Measurements from ENCODE around the gene DESI2. TPM values are rescaled to one million over a fixed set of nuclear protein-coding genes. Genes with fewer than 3 reads are reported as not detected.
A peak's percentile ranks its signal among the peaks of the same experiment; 100 is the strongest.
"Not testable (repeated sequence)": the region's sequence is repeated elsewhere in the genome, so short reads cannot be mapped to it uniquely, and the experiment has no call there.

Gene DESI2
- total RNA-seq, 2 experiments from 2014 or later, result 29.1 to 34.3 TPM

- no peak for DNase-seq
- ChIA-PET CTCF (no interaction called here), POLR2A (no interaction called here)
- H3K9me3 Mint-ChIP-seq (ENCODE audit: insufficient read depth), result no peaks in the 10 kb centered on the region
- H3K27ac Mint-ChIP-seq, result no peak overlapping the region
- no peak overlapping the region for H3K4me3 Mint-ChIP-seq
- H3K4me1 Mint-ChIP-seq (ENCODE audit: low read depth), result peaks cover 8% of the 10 kb centered on the region
- H3K36me3 Mint-ChIP-seq (ENCODE audit: low read depth), result peaks cover 8% of the 10 kb centered on the region
- ATAC-seq, result no peak
- H3K27me3 Mint-ChIP-seq (ENCODE audit: low read depth), result no peaks in the 10 kb centered on the region
Observed at GRCh38 chr1:244710474-244711062, 57.6 kb downstream of the DESI2 start.

GRCh38 chr1:244712669-244713068 lies 59.7 kb downstream of the DESI2 start:
- Mint-ChIP-seq H3K27me3 (ENCODE audit: low read depth) (no peaks in the 10 kb centered on the region), H3K4me1 (ENCODE audit: low read depth) (peaks cover 8% of the 10 kb centered on the region)

GRCh38 chr1:244713332-244713731 lies 60.4 kb downstream of the DESI2 start:
- ATAC-seq (no peak), DNase-seq (no peak)
- Mint-ChIP-seq H3K4me1 (ENCODE audit: low read depth) (peaks cover 8% of the 10 kb centered on the region), H3K36me3 (ENCODE audit: low read depth) (no peaks in the 10 kb centered on the region), H3K27ac (no peak overlapping the region), H3K9me3 (ENCODE audit: insufficient read depth) (no peaks in the 10 kb centered on the region), H3K27me3 (ENCODE audit: low read depth) (no peaks in the 10 kb centered on the region), H3K4me3 (no peak overlapping the region)
- ChIA-PET POLR2A (no interaction called here), CTCF (interaction anchor here (0.9 kb wide), 1 partner anchor 89 kb away, joined by 3 read pairs; no protein-coding TSS in a partner anchor)

More at GRCh38 chr1:244712669-244713068, 59.7 kb downstream of the DESI2 start:
- Mint-ChIP-seq H3K27ac (no peak overlapping the region), H3K4me3 (no peak overlapping the region), H3K36me3 (ENCODE audit: low read depth) (peaks cover under 1% of the 10 kb centered on the region), H3K9me3 (ENCODE audit: insufficient read depth) (no peaks in the 10 kb centered on the region)
- ATAC-seq (peak; percentile 47), DNase-seq (peak; percentile 27)
- CTCF ChIA-PET, result interaction anchor here (0.5 to 0.9 kb wide), 2 partner anchors 21 to 90 kb away, joined by 3 read pairs; no protein-coding TSS in a partner anchor
- POLR2A ChIA-PET, result no interaction called here

- ATAC-seq, result no peak
- peaks cover 6% of the 10 kb centered on the region for H3K27me3 Mint-ChIP-seq (ENCODE audit: low read depth)
- DNase-seq, result no peak
- H3K9me3 Mint-ChIP-seq (ENCODE audit: insufficient read depth), result no peaks in the 10 kb centered on the region
- CTCF ChIA-PET, result interaction anchor here (0.7 to 1.2 kb wide), 4 partner anchors 70 to 315 kb away, joined by 3 read pairs; no protein-coding TSS in a partner anchor
- H3K4me1 Mint-ChIP-seq (ENCODE audit: low read depth), result peaks cover 29% of the 10 kb centered on the region
- H3K27ac Mint-ChIP-seq, result no peak overlapping the region
- H3K36me3 Mint-ChIP-seq (ENCODE audit: low read depth), result no peaks in the 10 kb centered on the region
- POLR2A ChIA-PET, result no interaction called here
- no peak overlapping the region for H3K4me3 Mint-ChIP-seq
Observed at GRCh38 chr1:244727871-244728474, 75.0 kb downstream of the DESI2 start.

GRCh38 chr1:244730153-244730933 lies 77.4 kb downstream of the DESI2 start:
- peak overlapping the region; percentile 80 for H3K27ac Mint-ChIP-seq
- ChIA-PET CTCF (interaction anchor here (1.0 to 1.4 kb wide), 2 partner anchors 66 to 71 kb away, joined by 3 to 6 read pairs; no protein-coding TSS in a partner anchor), POLR2A (no interaction called here)
- peaks cover 29% of the 10 kb centered on the region for H3K4me1 Mint-ChIP-seq (ENCODE audit: low read depth)
- H3K36me3 Mint-ChIP-seq (ENCODE audit: low read depth), result peaks cover 2% of the 10 kb centered on the region
- DNase-seq (peak; percentile 61), ATAC-seq (peak; percentile 81)
- H3K9me3 Mint-ChIP-seq (ENCODE audit: insufficient read depth), result no peaks in the 10 kb centered on the region
- peaks cover 4% of the 10 kb centered on the region for H3K27me3 Mint-ChIP-seq (ENCODE audit: low read depth)
- peak overlapping the region; percentile 84 for H3K4me3 Mint-ChIP-seq

- ChIA-PET CTCF (interaction anchor here (1.0 kb wide), 1 partner anchor 71 kb away, joined by 3 read pairs; no protein-coding TSS in a partner anchor), POLR2A (no interaction called here)
- Mint-ChIP-seq H3K27ac (no peak overlapping the region), H3K9me3 (ENCODE audit: insufficient read depth) (no peaks in the 10 kb centered on the region), H3K4me3 (peak overlapping the region; percentile 69), H3K36me3 (ENCODE audit: low read depth) (peaks cover 3% of the 10 kb centered on the region), H3K27me3 (ENCODE audit: low read depth) (peaks cover 4% of the 10 kb centered on the region), H3K4me1 (ENCODE audit: low read depth) (peaks cover 32% of the 10 kb centered on the region)
- no peak for ATAC-seq
- DNase-seq, result no peak
Observed at GRCh38 chr1:244730934-244731434, 78.1 kb downstream of the DESI2 start.

GRCh38 chr1:244731651-244732050 lies 78.7 kb downstream of the DESI2 start:
- ATAC-seq, result no peak
- peak overlapping the region; percentile 34 for H3K4me3 Mint-ChIP-seq
- peaks cover 4% of the 10 kb centered on the region for H3K27me3 Mint-ChIP-seq (ENCODE audit: low read depth)
- H3K9me3 Mint-ChIP-seq (ENCODE audit: insufficient read depth), result no peaks in the 10 kb centered on the region
- CTCF ChIA-PET, result no interaction called here
- H3K4me1 Mint-ChIP-seq (ENCODE audit: low read depth), result peaks cover 34% of the 10 kb centered on the region
- POLR2A ChIA-PET, result no interaction called here
- no peak for DNase-seq
- H3K27ac Mint-ChIP-seq, result no peak overlapping the region
- H3K36me3 Mint-ChIP-seq (ENCODE audit: low read depth), result peaks cover 3% of the 10 kb centered on the region

GRCh38 chr1:244732851-244733450 lies 80.0 kb downstream of the DESI2 start:
- POLR2A ChIA-PET, result no interaction called here
- no peak for ATAC-seq

GRCh38 chr1:244735404-244735803 lies 82.5 kb downstream of the DESI2 start:
- DNase-seq, result no peak
- peaks cover 3% of the 10 kb centered on the region for H3K36me3 Mint-ChIP-seq (ENCODE audit: low read depth)
- ChIA-PET POLR2A (no interaction called here), CTCF (no interaction called here)
- H3K27me3 Mint-ChIP-seq (ENCODE audit: low read depth), result peaks cover 7% of the 10 kb centered on the region
- H3K9me3 Mint-ChIP-seq (ENCODE audit: insufficient read depth), result no peaks in the 10 kb centered on the region
- H3K4me1 Mint-ChIP-seq (ENCODE audit: low read depth), result peaks cover 12% of the 10 kb centered on the region
- no peak for ATAC-seq
- peak overlapping the region; percentile 60 for H3K27ac Mint-ChIP-seq
- H3K4me3 Mint-ChIP-seq, result no peak overlapping the region

More at GRCh38 chr1:244732851-244733450, 80.0 kb downstream of the DESI2 start:
- no peak for DNase-seq
- Mint-ChIP-seq H3K27ac (no peak overlapping the region), H3K9me3 (ENCODE audit: insufficient read depth) (no peaks in the 10 kb centered on the region), H3K4me3 (no peak overlapping the region), H3K27me3 (ENCODE audit: low read depth) (peaks cover 4% of the 10 kb centered on the region), H3K36me3 (ENCODE audit: low read depth) (peaks cover 3% of the 10 kb centered on the region), H3K4me1 (ENCODE audit: low read depth) (peaks cover 33% of the 10 kb centered on the region)
- CTCF ChIA-PET, result no interaction called here

- H3K27ac Mint-ChIP-seq, result no peak overlapping the region
Observed at GRCh38 chr1:244735876-244736561, 83.1 kb downstream of the DESI2 start.

GRCh38 chr1:244739140-244739539 lies 86.2 kb downstream of the DESI2 start:
- DNase-seq; H3K27me3 Mint-ChIP-seq (ENCODE audit: low read depth); H3K27ac Mint-ChIP-seq; CTCF ChIA-PET; H3K9me3 Mint-ChIP-seq (ENCODE audit: insufficient read depth); POLR2A ChIA-PET; H3K4me3 Mint-ChIP-seq; ATAC-seq; H3K36me3 Mint-ChIP-seq (ENCODE audit: low read depth); H3K4me1 Mint-ChIP-seq (ENCODE audit: low read depth): not testable (repeated sequence)

More at GRCh38 chr1:244735876-244736561, 83.1 kb downstream of the DESI2 start:
- H3K9me3 Mint-ChIP-seq (ENCODE audit: insufficient read depth), result no peaks in the 10 kb centered on the region
- ChIA-PET CTCF (interaction anchor here (0.7 to 0.8 kb wide), 2 partner anchors 60 to 65 kb away, joined by 3 read pairs; no protein-coding TSS in a partner anchor), POLR2A (no interaction called here)
- peaks cover 10% of the 10 kb centered on the region for H3K4me1 Mint-ChIP-seq (ENCODE audit: low read depth)
- DNase-seq (no peak), ATAC-seq (no peak)
- no peak overlapping the region for H3K4me3 Mint-ChIP-seq
- peaks cover 3% of the 10 kb centered on the region for H3K36me3 Mint-ChIP-seq (ENCODE audit: low read depth)
- H3K27me3 Mint-ChIP-seq (ENCODE audit: low read depth), result peaks cover 7% of the 10 kb centered on the region
